ENCODE results near the gene SPECC1L.

GRCh38 chr22:24440718-24441405 lies 170.2 kb downstream of the SPECC1L start:
- no peak for TF ChIP-seq TAF1 (IDR thresholded peaks at IDR 0.05; ENCODE audit: borderline replicate concordance, insufficient read depth, low read length)
- no peak for TF ChIP-seq POLR2AphosphoS5 (IDR thresholded peaks at IDR 0.05; ENCODE audit: low read depth, low read length)
- TF ChIP-seq REST (IDR thresholded peaks at IDR 0.05; ENCODE audit: insufficient read depth in 1 of 2, low read depth in 2 of 2, low read length in 2 of 2): no peak
- no peak for TF ChIP-seq FOXP2 (optimal IDR thresholded peaks at IDR 0.05; ENCODE audit: borderline replicate concordance, extremely low read depth, extremely low read length, insufficient read depth)
- TF ChIP-seq SIN3A (IDR thresholded peaks at IDR 0.05; ENCODE audit: borderline replicate concordance, insufficient read depth, low read length): no peak
